NCI-H526 (cell line): ENCODE results near the gene RET.

Source experiments
- DNase-seq, 2 experiments: peaks; one replicate each; lab custom pipeline; 2025; lab: John Stamatoyannopoulos, UW

RET gene

GRCh38 chr10:43170491-43170890 lies 93.6 kb downstream of the RET start:
- no peak for DNase-seq

- no peak for DNase-seq
Measured at GRCh38 chr10:43172645-43173044, 95.8 kb downstream of the RET start.

- no peak for DNase-seq
Measured at GRCh38 chr10:43173120-43173519, 96.3 kb downstream of the RET start.

- DNase-seq = no peak
Measured at GRCh38 chr10:43174969-43175368, 98.1 kb downstream of the RET start.

- no peak for DNase-seq
Measured at GRCh38 chr10:43176271-43176670, 99.4 kb downstream of the RET start.

GRCh38 chr10:43177595-43177994 lies 100.7 kb downstream of the RET start:
- DNase-seq = no peak
